DOHH2 (cell line): ENCODE data around the gene SHLD1.

Source experiments
- H3F3A ChIP-seq: fragments of 200-600 bp; sonication (generic), shearing (Covaris generic); 2 replicates; pipeline ENCODE4 v1.6.0; 2016; ENCODE audit warnings: antibody characterized with exemption, mild to moderate bottlenecking; ENCODE audit not compliant: control insufficient read depth, insufficient read depth
- H3K27ac ChIP-seq: fragments of 200-600 bp; sonication (generic); 2 replicates; pipeline ENCODE4 v1.5.1; 2014; ENCODE audit warnings: low read depth, mild to moderate bottlenecking, low read length, moderate library complexity
- H3K27me3 ChIP-seq: fragments of 200-600 bp; sonication (generic); 2 replicates; pipeline ENCODE4 v1.6.1; 2014; ENCODE audit warnings: mild to moderate bottlenecking, low read length, mixed read lengths; ENCODE audit not compliant: control insufficient read depth
- H3K36me3 ChIP-seq: fragments of 200-600 bp; sonication (generic); 2 replicates; pipeline ENCODE4 v1.6.1; 2014; ENCODE audit warnings: mild to moderate bottlenecking, low read length, moderate library complexity, mixed read lengths; ENCODE audit not compliant: control insufficient read depth
- H3K4me1 ChIP-seq: fragments of 200-600 bp; sonication (generic); 2 replicates; pipeline ENCODE4 v1.6.1; 2014; ENCODE audit warnings: mild to moderate bottlenecking, low read length, mixed read lengths; ENCODE audit not compliant: control insufficient read depth
- H3K4me2 ChIP-seq: fragments of 200-600 bp; sonication (generic); 2 replicates; pipeline ENCODE4 v1.6.0; 2014; ENCODE audit warnings: mild to moderate bottlenecking, low read length, moderate library complexity
- H3K4me3 ChIP-seq: fragments of 200-600 bp; sonication (generic); 2 replicates; pipeline ENCODE4 v1.5.1; 2014; ENCODE audit warnings: mild to moderate bottlenecking, low read length, mixed read lengths
- H3K79me2 ChIP-seq: fragments of 200-600 bp; sonication (generic); 2 replicates; pipeline ENCODE4 v1.6.1; 2014; ENCODE audit warnings: mild to moderate bottlenecking, low read length, mixed read lengths; ENCODE audit not compliant: control insufficient read depth
- H3K9me2 ChIP-seq: fragments of 200-600 bp; sonication (generic); replicated peaks from 2 replicates; pipeline ENCODE4 v1.6.1; 2014; ENCODE audit warnings: mild to moderate bottlenecking, low read length, mixed read lengths; ENCODE audit not compliant: control insufficient read depth
- H3K9me3 ChIP-seq: fragments of 200-600 bp; sonication (generic); 2 replicates; pipeline ENCODE4 v1.6.1; 2014; ENCODE audit warnings: antibody characterized with exemption, low read length, mixed read lengths; ENCODE audit not compliant: control insufficient read depth, insufficient read depth
- H4K20me1 ChIP-seq: fragments of 200-600 bp; sonication (generic); 2 replicates; pipeline ENCODE4 v1.6.0; 2014; ENCODE audit warnings: low read depth, mild to moderate bottlenecking, antibody characterized with exemption, low read length, moderate library complexity; ENCODE audit not compliant: control insufficient read depth, insufficient read depth
- CTCF ChIP-seq: fragments of 200-600 bp; sonication (generic); IDR thresholded peaks from one replicate; pipeline ENCODE4 v1.5.1; 2014; ENCODE audit warnings: antibody characterized with exemption, mild to moderate bottlenecking, low read depth, low read length; ENCODE audit not compliant: poor library complexity, severe bottlenecking
- EZH2phosphoT487 ChIP-seq: fragments of 200-600 bp; sonication (generic); IDR thresholded peaks from 2 replicates; pipeline ENCODE4 v1.6.1; 2017; ENCODE audit warnings: borderline replicate concordance, mild to moderate bottlenecking, antibody characterized with exemption, low read length, moderate library complexity, mixed read lengths

The SHLD1 gene

GRCh38 chr20:5785146-5785545 lies 34.9 kb downstream of the SHLD1 start:
- Histone ChIP-seq H3K36me3 (peaks cover 34% of the 10 kb centered on the region), H3F3A (no peaks in the 10 kb centered on the region), H3K27ac (no peak overlapping the region), H3K9me3 (no peaks in the 10 kb centered on the region), H3K27me3 (no peaks in the 10 kb centered on the region), H3K4me2 (no peak overlapping the region), H3K9me2 (no peaks in the 10 kb centered on the region), H3K4me1 (peaks cover 35% of the 10 kb centered on the region), H3K4me3 (no peak overlapping the region), H4K20me1 (no peaks in the 10 kb centered on the region; the same call in 1 of the 2 replicates), H3K79me2 (peaks cover 4% of the 10 kb centered on the region; the same call in 1 of the 2 replicates)
- no peak for TF ChIP-seq CTCF
- no peak for TF ChIP-seq EZH2phosphoT487

GRCh38 chr20:5786930-5787795 lies 37.0 kb downstream of the SHLD1 start:
- Histone ChIP-seq H3F3A (no peaks in the 10 kb centered on the region; the same call in 1 of the 2 replicates), H3K79me2 (peaks cover 4% of the 10 kb centered on the region; the same call in 1 of the 2 replicates), H4K20me1 (no peaks in the 10 kb centered on the region), H3K4me3 (no peak overlapping the region), H3K4me1 (peaks cover 49% of the 10 kb centered on the region), H3K27ac (no peak overlapping the region), H3K36me3 (peaks cover 30% of the 10 kb centered on the region), H3K27me3 (no peaks in the 10 kb centered on the region), H3K4me2 (no peak overlapping the region), H3K9me2 (no peaks in the 10 kb centered on the region), H3K9me3 (no peaks in the 10 kb centered on the region)
- TF ChIP-seq EZH2phosphoT487 (no peak), CTCF (peak; percentile 12)

- Histone ChIP-seq H4K20me1 (no peaks in the 10 kb centered on the region), H3F3A (no peaks in the 10 kb centered on the region; the same call in 1 of the 2 replicates), H3K36me3 (peaks cover 30% of the 10 kb centered on the region), H3K27ac (no peak overlapping the region), H3K9me3 (no peaks in the 10 kb centered on the region), H3K4me1 (peaks cover 53% of the 10 kb centered on the region), H3K9me2 (no peaks in the 10 kb centered on the region), H3K27me3 (no peaks in the 10 kb centered on the region), H3K4me2 (no peak overlapping the region), H3K4me3 (no peak overlapping the region), H3K79me2 (peaks cover 4% of the 10 kb centered on the region; the same call in 1 of the 2 replicates)
- no peak for TF ChIP-seq EZH2phosphoT487
- TF ChIP-seq CTCF, result no peak
Measured at GRCh38 chr20:5787796-5788165, 37.6 kb downstream of the SHLD1 start.
